NCI-H1092 treated with DMSO at 0.1 percent for 48 hours (cell line): ENCODE results near the gene DGAT2.

ENCODE experiments used
- DNase-seq: peaks from one replicate; lab custom pipeline; 2025; lab: John Stamatoyannopoulos, UW

Gene DGAT2

DNA sequence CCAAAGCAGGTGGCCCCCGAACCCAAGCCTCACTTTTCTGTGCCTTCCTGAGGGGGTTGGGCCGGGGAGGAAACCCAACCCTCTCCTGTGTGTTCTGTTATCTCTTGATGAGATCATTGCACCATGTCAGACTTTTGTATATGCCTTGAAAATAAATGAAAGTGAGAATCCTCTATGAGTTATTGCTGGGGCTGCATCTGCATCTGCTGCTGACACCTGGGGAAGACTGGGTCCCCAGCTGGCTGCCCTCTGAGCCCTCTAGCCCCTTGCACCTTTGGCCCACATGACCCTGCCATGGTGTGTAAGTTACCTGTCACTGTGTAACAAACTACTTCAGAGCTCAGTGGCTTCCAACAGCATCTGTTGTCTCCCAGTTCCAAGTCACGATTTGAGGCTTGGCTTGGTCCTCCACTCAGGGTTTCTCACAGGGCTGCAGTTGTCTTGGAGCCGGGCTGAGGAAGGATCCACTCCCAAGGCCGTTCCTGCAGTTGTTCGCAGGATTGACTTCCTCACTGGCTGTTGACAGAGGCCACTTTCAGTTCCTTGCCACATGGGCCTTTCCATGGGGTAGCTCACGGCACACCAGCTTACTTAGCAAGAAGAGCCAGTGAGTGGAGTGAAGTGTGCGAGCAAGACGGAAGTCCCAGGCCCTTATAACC, 32.9 kb downstream of the DGAT2 start:
- DNase-seq: no peak

DNA sequence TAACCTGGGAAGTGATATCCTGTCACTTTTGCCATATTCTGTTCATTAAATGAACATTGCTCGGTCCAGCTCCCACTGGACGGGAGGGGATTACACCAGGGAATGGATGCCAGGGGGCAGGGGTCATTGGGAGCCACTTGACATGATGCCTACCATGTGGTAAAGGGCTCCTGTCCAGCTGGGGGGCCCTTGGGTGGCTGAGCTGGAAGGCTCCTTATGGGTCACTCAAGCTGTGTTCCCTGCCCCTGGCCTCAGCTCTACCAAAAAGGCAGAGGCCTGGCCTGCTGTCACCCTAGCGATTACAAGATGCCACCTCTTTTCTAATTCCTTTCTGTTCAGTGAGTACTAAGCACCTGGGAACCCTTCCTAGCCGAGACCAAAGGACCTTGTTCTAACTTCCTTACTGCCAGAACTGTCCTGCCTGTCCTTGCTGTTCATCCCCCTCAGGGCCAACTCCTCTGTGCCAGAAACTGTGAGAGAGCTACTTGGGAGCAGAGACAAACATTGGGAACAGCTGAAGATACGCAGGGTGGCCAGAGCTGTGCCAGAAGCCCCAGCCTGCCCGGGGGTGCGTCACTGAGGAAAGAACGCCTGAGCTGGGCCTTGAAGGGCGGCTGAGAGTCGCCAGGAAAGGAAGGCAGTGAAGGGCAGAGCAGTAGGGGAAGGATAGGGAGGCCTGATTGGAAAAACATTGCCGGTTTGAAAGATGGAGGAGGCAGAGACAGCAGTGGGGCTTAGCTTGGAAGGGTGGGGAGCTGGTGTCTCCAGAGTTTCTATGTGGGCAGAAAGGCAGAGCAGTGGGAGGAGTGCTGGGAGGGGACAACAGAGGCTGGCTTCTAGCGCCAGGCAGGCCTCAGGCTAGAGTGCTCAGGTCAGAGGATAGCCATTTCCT, 33.7 kb downstream of the DGAT2 start:
- no peak for DNase-seq

DNA sequence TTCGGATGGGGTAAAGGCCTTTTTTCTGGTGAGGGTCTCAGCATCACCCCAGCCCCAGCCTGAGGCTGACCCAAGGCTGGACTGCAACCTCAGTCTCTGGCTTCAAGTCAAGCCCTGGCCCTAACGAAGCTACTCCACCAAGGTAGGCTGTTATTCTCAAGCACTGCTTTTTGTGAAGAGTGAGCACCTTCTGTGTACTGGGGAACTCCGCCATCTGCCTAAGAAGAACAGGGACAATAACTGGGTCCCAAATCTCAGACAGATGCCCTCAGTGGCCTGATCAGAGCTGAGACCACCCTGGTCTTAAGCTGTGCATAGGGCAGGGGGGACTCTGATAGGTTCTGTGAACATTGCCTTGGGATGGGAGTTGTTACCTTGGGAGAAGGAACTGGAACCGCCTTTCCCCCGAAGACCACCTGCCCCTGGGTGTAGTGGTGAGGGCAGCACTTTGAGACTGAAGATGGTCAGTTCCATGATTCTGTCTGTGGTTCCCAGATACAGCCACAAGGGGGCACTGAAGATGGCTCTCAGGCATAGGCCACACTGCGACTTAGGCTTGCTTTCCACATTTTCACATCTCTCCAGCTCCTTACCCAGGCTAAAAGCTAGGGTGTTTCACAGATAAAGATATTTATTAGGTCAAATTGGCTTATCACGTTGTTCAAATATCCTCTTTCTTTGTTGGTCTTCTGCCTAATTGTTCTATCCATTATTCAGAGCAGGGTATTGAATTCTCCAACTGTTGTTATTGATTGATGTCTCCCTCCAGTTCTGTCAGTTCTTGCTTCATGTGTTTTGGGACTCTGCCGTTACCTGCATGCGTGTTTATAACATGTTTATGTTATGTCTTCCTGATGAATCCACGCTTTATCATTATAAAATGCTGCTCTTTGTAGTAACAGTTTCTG, 34.6 kb downstream of the DGAT2 start:
- DNase-seq: peak; percentile 73

DNA sequence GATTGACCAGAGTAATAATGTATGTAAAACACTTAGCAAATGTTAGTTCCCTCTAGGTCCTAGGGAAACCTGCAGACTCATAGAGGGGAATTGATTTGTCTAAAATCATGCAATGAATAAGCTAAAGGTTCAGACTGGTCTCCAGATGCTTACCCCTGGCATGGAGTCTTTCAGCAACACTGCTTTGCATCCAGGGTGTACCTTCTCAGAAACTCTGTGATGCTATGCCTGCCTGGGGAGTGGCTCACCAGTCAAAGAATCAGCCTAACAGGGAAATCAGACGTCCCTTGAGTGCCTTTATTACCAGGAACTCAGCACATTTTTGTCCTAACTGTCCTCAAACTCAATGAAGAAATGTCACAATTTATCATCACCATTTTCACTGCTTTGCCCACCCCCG, 40.5 kb downstream of the DGAT2 start:
- DNase-seq: no peak

DNA sequence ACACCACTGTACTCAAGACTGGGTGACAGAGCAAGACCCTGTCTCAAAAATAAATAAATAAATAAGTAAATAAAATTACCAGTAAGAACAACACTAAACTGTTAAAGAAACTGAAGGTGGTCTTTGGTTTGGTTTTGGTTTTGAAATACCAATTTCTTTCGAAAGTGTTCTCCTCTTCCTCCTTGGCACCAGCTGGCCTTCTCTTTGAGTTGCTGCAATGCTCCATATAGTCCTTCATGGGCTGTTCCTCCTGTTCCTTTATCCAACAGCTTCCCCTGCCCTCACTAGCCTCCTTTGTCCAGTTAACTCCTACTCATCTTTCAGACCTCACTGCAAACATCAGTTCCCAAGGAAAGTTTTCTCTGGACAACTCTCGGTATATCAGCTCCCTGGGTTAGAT, 41.4 kb downstream of the DGAT2 start:
- no peak for DNase-seq

DNA sequence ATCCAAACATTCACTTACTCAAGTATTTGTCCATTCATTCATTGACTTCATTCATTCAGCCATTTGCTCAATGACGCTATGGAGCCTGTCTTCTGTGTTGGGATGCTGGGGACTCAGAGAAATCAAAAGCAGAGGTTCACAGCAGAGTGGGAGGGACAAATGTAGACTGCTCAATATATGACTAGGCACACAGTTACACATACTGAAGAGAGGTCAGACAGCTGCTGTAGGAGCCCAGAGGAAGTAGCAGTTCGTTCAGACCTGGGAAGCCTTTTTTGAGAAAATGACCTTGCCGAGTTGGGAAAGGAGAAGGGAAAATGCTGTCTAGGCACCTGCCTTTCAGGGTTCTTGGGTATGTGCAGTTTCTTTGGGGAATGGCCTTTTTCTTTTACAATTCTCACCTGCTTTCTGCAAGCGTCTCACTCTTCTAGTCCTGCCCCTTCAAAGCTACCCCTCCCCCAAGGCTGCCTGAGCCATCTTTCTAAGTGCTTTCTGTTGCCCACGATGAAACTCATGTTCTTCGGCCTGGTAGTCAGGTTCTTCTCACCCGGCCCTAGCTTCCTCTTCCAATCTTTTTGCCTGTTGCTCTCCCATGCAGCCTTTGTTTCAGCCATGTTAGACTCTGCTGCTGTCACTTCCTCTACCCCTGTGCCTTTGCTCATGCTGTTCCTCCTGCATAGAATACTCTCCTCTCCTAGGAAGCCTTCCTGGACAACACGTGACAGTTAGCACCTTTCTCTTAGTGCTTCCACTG, 42.2 kb downstream of the DGAT2 start:
- no peak for DNase-seq

DNA sequence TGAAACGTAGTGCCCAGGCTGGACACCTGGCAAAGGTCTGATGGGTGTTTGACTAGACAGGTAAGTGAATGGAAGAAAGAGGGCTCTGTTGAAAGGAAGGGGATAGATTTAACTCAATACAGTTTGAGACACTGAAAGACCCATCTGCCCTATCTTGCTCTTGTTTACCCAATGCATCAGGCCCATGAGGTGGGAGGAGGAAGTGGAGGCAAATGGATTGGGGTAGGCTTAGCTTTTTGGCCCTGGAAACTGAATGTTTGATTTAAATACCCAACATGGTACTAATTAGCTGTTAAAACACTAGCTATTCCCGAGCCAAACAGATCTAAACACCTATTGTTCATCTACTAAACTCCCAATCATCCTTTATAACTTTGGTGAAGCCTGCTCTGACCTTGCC, 42.9 kb downstream of the DGAT2 start:
- no peak for DNase-seq

DNA sequence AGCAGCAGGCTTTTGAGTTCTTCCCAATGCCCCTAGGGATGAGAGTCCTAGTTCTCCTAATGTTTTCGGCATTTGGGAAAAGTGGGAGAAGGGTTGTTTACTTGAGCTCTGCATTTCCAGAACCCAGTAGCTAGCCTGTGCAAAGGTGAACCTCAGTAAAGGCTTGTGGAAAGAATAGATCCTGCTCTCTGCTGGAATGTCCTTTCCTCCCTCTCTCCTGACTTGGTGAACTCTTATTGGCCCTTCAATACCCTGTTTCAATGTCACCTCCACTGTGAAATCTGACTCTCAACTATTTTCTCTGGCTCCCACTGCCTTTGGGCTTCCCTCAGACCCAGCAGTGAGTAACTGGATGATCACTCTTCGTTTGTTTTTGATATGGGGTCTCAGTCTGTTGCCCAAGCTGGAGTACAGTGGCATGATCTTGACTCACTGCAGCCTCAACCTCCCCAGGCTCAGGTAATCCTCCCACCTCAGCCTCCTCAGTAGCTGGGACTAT, 44.0 kb downstream of the DGAT2 start:
- no peak for DNase-seq

DNA sequence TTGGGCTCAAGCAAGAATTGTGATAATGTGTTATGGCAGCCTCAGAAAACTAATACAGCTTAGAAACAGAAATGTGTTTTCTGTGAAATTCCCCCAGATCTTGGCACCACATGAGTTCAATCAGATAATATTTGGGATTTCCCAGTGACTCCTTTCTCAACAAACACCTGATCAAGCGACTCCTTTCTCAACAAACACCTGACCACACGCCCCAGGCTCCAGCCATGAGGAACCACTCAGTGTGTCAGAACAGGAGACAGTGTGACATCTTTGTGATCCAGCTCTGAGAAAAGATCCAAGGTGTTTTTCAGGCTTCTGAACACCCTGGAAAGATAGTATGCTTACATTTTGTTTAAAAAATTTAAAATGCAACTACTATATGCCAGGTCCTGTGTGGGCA, 44.5 kb downstream of the DGAT2 start:
- no peak for DNase-seq

DNA sequence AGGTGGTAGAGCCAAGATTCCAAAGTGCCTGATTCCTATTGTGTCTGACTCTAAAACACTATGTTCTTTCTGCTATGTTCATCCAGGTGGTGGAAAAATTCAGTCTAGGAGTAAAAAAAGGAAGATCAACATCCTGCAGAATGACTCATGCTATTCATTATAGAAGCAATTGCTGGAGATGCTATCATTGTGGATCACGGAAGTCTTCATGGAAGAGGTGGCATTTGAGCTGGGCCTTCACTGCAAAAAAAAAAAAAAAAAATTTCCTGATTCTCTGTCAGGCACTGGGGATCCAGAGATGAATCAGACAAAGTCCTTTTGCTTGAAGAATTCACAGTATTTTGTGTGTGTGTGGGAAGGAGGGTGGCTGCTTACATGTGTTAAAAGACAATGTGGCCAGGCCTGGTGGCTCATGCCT, 45.1 kb downstream of the DGAT2 start:
- DNase-seq: no peak

DNA sequence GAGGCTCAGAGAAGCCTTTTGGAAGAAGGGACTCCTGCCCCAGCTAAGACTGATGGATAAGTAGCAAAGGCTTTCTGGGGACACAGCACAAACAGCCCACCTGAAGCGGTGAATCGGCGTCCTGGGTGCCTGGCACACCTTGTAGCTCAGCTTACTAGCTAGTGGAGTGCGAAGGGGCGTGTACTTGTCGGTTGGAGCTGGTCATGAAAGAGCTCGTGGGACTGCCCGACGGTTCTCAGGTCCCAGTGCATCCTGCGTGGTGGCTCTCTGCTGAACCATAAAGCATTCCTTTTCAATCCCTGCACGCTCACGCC, 45.7 kb downstream of the DGAT2 start:
- DNase-seq: no peak

DNA sequence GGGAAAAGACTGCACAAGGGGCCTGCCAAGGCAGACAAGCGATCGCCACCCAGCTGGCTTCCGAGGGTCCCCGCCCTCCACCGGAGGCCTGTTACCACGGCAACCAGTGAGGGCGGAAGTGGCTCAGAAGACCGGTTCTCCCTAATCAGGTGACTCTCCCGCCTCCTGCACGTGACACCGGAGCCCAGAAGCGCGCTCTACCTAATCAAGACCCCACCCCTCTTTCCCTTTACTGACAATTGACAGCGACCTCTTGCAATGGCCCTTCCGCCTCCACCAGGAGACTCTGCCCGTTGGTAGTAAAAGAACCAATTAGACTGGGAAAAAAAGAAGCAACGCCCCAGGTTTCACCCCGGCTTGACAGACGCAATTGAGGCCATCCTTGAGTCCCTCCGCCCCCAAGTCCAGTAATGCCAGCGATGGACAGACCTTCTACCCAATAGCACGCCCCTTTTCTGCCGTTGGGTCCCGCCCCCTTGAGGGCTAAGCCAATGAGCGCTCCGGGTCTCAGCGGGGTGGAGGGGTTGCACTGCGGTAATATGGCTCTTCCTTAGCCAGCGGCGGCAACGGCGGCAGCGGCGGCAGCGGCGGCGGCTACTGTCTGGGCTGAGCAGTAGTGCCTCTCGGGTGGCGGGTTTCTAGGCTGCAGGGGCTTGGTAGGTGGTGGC, 46.2 kb downstream of the DGAT2 start, which contains the start of gene UVRAG:
Gene UVRAG (plus strand): TSS at position 534 of the 668 bp plus-strand sequence. CDS start 198 bp downstream, outside the sequence.
- peak; percentile 100 for DNase-seq

DNA sequence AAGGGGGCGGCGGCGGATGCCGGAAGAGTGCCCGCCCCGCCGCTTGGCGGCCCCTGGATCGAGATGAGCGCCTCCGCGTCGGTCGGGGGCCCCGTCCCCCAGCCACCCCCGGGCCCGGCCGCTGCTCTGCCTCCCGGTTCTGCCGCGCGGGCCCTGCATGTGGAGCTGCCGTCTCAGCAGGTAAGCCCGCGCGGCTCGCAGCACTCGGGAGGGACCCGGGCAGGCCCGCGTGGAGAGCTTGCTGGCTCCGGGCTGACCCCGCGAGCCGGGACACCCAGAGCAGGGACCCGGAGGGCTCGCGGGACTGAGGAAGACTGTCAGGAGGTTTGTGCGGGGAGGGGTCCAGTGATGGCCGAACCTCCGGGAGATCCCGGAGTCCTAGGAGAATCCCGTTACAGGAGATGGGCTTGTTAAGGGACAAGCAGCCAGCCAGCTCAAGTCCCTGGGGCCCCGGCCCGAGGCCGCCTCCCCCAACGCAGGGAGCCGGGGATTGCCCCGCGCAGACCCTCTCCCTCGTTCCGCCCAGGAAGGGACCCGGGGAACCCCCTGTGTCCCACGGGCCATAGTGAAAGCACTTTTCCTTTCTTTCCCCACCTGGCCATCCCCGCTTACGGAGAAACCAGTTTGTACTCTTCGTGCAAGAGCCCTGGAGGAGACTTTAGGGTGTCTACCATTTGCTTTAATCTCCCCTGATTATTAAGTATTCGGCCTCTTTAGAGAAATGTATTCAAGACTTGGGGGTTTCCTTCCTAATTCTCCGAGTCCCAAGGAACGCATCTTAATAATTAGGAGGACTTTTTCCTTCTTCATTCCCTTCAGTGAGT, 47.0 kb downstream of the DGAT2 start:
- DNase-seq: peak; percentile 75

DNA sequence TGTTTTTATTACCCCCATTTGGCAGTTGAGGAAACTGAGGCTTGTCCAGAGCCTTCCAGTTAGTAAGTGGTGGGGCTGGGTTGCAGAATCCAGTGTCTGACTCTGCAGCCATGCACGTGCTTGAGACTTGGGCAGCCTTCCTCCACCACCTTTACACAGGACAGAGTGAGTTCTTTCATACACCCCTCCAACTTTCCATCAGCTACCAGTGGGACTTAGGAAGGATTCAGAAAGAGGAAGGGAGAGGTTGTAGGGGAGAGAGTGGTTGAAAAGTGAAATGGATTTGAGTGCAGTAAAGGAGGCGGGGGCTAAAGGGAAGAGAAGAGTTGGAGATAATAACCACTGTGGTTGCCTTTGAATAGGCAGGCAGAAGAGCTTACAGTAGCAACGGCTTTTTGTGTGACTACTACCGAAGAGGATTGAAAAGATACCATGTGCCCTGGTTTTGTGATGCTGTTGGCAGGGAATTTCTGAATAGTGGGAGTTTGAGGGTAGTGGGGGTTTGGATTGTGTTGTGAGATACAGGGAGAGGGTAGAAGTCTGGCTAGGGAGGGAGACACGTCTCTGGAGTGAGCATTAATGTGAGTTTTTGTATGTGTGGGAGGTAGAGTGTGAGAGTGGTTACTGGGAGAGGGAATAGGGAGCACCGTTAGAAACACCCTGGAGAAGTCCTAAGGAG, 48.1 kb downstream of the DGAT2 start:
- DNase-seq: peak; percentile 11

DNA sequence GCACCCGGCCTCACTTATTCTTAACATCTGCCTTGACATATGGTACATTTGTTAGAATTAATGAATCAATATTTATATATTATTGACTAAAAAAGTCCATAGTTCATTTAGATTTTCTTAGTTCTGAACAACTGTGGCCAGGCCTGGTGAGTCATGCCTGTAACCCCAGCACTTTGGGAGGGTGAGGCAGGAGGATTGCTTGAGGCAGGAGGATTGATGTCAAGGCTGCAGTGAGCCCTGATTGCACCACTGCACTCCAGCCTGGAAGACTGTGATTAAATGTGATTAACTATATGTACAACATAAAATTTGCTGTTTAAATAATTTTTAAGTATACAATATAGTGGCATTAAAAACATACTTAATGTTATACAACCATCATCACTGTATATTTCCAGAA, 52.1 kb downstream of the DGAT2 start:
- no peak for DNase-seq

DNA sequence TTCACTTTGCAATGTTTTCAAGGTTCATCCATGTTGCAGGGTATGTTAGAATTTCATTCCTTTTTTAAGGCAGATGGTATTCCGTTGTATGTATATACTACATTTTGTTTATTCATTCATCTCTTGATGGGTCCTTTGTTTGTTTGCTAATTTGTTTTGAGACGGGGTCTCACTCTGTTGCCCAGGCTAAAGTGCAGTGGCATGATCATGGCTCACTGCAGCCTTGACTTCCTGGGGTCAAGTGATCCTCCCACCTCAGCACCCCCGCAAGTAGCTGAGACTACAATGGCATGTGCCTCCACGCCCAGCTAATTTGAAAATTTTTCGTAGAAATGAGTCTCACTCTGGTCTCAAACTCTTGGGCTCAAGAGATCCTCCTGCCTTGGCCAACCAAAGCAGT, 52.6 kb downstream of the DGAT2 start:
- DNase-seq: no peak

DNA sequence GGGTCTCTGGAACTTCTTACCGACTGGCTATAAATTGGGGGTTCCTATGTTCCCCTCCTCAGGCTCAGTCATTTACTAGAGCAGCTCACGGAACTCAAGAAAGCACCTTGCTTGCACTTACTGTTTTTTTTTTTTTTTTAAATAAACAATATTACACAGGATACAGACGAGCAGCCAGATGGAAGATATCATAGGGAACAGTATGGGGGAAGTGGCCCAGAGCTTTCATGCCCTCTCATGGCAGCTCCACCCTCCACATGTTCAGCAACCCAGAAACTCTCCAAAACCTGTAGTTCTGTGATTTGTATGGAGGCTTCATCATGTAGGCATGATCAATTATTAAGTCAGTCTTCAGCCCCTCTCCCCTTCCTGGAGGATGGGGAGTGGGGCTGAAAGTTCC, 54.0 kb downstream of the DGAT2 start:
- DNase-seq: no peak

DNA sequence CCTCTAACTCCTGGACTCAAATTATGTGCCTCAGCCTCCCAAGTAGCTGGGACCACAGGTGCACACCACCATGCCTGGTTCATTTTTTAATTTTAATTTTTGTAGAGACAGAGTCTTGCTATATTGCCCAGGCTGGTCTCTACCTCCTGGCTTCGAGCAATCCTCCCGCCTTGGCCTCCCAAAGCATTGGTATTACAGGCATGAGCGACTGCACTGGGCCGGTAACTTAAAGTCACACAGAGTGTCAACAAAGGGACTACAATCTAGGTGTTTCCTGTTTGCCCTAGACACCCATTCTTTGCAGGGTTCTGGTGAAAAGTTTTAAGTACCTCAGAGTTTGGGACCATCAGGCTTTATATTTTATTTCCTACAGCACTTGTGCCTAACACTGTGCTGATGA, 54.8 kb downstream of the DGAT2 start:
- no peak for DNase-seq

DNA sequence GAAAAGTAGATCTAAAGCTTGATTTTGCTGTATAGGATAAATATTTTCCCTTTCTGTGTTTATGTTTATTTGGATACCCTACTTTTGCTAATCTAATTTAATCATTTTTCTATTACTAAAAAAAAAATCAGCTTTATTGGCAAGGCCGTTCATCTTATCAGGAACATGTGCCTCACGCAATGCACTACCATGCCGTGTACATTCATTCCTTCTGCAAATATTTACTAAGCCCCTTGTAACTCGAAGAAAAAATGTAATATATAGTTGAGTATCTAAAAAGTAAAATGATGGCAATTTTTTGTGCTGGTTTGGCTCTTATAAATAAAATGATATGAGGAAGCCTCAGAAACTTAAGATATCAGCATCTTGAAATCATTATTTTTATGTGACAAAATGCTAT, 55.4 kb downstream of the DGAT2 start:
- DNase-seq: no peak
